ENCODE measurements around the gene TUT7.

The TUT7 gene

DNA sequence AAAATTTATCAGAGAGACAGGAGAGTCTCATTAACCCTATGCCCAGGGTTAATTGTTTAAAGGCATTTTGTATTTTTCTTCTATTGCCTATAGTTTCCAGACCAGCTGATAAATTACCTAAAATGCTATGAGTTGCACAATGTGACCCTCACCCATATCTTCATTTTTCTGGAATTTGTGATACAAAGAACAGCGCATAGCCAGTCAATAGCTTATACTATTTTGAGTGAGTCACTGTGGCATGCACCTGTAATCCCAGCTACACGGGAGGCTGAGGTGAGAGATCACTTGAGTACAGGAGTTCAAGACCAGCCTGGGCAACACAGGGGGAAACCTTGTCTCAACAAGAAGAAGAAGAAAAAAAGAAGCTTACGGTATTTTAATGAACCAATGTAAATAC, 97.6 kb downstream of the TUT7 start:
- no peak for DNase-seq

DNA sequence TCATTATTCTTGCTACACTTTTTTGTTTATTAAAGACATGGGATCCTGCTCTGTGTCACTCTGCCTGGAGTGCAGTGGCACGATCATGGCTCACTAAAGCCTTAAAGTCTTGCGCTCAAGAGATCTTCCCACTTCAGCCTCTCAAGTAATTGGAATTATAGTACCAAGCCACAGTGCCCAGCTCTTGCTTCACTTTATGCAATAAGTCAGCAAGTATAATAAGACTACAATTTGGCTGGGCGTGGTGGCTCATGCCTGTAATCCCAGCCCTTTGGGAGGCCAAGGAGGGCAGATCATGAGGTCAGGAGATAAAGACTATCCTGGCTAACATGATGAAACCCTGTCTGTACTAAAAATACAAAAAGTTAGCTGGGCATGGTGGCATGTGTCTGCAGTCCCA, 100.6 kb downstream of the TUT7 start:
- no peak for DNase-seq

DNA sequence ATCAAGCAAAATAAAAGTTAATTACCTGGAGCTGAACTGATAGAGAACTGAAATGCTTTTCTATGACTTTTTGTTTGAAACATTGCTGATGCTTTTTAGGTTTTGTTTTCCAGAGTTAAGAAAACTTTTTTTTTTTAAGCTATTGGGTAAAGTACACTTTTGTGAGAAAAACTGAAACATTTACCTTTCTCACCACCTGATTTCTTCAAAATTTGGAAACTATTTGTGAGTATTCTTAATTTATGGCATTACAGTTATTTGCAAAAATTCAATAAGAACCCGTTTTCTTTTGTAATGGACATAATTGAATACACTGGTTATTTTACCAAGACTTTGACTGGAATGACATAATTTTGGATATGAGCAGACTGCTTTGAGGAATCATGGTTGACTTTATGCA, 101.3 kb downstream of the TUT7 start:
- no peak for DNase-seq

DNA sequence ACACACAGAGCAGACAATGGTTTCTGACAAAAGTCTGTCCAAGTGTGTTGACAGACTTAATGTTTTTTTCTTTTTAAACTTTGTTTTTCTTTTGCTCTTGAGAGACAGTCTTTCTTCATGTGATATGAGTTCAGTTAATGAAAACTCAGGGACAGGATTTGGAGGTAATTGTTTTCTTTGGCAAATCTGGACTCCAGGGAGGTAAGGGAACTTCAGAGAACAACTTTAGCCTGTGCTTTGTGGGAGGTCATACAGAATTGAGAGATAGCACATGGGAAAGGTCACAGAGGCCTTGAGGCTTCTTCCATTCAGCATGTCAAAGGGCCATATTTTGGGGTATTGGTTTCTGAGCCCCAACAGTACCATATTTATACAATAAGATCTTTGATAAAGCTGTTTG, 104.1 kb downstream of the TUT7 start:
- DNase-seq = no peak

DNA sequence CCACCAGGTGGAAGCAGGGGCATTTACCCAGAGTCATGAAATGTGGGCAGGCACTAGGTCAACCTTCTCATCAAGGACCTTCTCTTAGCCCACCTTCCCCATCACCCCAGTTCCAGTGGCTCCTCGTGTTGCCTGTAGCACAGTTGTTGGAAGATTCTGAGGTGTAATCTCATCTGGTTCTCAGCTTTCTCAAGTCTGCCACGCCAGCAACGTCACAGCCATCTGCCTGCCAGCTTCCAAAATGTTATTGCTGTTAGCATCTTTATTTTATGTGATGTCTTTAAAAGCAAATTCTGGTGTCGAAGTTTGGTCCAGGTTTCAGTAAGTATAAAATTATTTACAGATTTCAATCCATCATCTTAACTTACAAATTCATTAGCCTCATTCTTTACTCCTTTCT, 105.5 kb downstream of the TUT7 start:
- DNase-seq = no peak

DNA sequence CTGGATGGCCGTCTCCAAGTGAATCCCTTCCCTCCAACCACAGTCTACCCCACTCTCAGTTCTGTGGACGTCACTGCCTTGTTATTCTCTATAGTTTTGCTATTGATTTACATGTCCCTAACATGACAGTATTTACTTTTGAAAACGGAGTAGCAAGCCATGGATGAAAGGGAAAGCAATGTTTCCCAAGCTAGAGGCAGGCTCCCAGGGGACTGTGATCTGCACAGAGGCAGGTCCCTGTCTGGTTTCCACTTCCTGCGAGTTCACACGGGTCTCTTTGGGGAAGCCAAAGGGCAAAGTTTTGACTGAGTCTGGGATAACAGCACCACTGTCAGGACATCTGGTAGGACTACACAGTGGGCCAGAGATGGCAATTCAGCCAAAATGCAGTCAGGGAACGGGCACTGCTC, 107.5 kb downstream of the TUT7 start:
- DNase-seq = no peak

DNA sequence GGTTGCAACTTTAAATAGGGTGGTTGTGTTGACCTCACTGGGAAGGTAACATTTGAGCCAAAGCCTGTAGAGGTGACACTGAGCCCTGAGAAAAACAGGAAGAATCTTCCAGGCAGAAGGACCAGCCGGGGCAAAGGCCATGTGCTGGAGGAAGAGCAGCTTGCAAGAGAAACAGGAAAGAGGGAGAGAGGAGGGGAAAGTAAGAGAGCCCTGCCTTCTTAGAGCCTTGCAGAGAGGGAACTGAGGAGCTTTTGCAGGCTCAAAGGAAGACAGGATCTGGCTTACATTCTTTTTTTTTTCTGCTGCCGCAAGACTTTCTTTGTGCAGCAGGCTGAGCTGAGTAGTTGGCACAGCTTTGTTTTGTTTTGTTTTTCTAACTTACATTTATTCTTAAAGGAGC, 112.1 kb downstream of the TUT7 start:
- no peak for DNase-seq

DNA sequence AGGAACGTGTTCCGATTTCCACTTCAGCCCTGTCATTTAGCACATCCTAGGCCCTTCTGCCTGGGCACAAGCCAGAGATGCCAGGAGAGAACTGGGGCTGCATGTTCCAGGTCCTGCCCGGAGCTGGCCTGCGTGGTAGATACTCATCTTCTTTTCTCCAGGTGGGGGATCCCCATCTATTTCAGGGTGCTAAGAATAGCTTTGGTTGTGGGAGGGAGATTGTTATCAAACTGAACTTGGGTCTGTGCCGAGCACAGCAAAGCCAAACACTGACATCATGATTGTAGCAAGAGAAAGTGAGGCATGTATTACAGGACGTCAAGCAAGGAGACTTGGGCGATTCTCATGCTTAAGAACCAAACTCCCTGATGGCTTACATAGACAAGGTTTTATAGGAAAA, 113.0 kb downstream of the TUT7 start:
- no peak for DNase-seq

DNA sequence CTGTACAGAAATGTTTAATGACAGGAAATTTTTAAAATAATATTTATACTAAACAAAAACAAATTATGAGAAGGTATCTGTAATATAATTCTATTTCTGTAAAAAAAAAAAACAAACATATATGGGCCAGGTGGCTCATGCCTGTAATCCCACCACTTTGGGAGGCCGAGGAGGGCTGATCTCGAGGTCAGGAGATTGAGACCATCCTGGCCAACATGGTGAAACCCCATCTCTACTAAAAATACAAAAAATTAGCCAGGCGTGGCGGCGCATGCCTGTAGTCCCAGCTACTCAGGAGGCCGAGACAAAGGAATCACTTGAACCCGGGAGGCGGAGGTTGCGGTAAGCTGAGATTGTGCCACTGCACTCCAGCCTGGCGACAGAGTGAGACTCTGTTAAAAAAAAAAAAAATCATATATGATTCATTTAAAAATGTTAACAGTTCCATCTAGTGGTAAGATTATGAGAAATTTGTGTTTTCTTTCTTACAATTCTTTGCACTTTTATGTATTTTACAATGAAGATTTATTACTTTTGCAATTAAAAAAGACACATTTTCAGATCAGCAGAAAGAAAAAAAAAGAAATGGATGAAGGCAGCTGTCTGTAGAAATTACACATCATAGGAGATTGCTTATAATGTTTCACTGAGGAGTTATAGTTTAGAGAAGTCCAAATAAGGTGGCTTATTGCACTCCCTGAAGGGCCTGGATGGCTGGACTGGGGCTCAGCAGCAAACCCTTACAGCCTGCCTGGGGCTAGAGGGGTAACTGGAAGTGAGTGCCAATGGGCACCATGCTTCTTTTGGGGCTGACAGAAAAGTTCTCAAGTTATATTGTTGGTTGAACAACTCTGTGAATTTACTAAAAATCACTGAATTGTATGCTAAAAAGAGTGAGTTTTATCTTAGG, 115.1 kb downstream of the TUT7 start:
- DNase-seq = no peak

Measured in retina (tissue), 1 donor.